ENCODE measurements around the gene DNM2. TPM values are rescaled to one million over a fixed set of nuclear protein-coding genes. Genes with fewer than 3 reads are reported as not detected.

DNM2 gene
- total RNA-seq, 1 donor, result 102 TPM

DNA sequence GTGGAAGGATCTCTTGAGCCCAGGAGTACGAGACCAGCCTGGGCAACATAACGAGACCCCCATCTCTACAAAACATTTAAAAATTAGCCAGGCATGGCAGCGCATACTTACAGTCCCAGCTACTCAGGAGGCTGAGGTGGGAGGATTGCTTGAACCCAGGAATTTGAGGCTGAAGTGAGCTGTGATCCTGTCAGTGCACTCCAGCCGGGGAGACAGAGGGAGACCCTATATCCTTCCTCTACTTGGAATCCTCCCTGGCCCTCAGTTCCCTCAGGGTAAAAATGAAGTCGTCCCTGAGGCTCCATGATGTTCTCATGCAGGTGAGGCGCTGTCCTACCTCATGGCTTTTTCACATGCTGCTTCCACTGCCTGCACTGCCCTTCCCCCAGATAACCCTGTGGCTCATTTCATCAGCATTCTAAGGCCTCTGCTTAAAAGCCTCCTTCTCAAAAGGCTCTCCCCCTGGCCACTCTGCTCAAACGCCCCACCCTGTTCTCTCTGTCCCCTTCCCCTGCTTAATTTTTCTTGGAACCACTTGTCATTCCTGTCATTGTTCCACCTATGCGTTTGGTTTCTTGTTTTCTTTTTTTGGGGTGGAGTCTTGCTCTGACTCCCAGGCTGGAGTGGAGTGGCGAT lies 19.2 kb downstream of the DNM2 start:
- Histone ChIP-seq H3K27ac (ENCODE audit: low read depth, low read length) (no peak overlapping the region), H3K36me3 (ENCODE audit: insufficient read depth, low read length) (no peaks in the 10 kb centered on the region), H3K4me1 (ENCODE audit: insufficient read depth, low read length) (no peaks in the 10 kb centered on the region), H3K27me3 (ENCODE audit: insufficient read depth, low read length) (no peaks in the 10 kb centered on the region), H3K9me3 (ENCODE audit: low read depth, low read length) (no peaks in the 10 kb centered on the region), H3K79me2 (ENCODE audit: insufficient read depth, low read length) (peaks cover 90% of the 10 kb centered on the region), H3K4me3 (ENCODE audit: insufficient read depth, low read length) (no peak overlapping the region), H4K20me1 (ENCODE audit: insufficient read depth, low read length) (peaks cover 41% of the 10 kb centered on the region), H3K4me2 (ENCODE audit: insufficient read depth, low read length) (no peak overlapping the region), H2AFZ (ENCODE audit: low read length) (no peak overlapping the region)
- DNase-seq (ENCODE audit: insufficient read length, low spot score, missing footprints), result peak; percentile 65
- TF ChIP-seq, protein P1, sequence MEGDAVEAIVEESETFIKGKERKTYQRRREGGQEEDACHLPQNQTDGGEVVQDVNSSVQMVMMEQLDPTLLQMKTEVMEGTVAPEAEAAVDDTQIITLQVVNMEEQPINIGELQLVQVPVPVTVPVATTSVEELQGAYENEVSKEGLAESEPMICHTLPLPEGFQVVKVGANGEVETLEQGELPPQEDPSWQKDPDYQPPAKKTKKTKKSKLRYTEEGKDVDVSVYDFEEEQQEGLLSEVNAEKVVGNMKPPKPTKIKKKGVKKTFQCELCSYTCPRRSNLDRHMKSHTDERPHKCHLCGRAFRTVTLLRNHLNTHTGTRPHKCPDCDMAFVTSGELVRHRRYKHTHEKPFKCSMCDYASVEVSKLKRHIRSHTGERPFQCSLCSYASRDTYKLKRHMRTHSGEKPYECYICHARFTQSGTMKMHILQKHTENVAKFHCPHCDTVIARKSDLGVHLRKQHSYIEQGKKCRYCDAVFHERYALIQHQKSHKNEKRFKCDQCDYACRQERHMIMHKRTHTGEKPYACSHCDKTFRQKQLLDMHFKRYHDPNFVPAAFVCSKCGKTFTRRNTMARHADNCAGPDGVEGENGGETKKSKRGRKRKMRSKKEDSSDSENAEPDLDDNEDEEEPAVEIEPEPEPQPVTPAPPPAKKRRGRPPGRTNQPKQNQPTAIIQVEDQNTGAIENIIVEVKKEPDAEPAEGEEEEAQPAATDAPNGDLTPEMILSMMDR (IDR thresholded peaks at IDR 0.05; ENCODE audit: extremely low read depth, low read depth, low read length), result no peak

DNA sequence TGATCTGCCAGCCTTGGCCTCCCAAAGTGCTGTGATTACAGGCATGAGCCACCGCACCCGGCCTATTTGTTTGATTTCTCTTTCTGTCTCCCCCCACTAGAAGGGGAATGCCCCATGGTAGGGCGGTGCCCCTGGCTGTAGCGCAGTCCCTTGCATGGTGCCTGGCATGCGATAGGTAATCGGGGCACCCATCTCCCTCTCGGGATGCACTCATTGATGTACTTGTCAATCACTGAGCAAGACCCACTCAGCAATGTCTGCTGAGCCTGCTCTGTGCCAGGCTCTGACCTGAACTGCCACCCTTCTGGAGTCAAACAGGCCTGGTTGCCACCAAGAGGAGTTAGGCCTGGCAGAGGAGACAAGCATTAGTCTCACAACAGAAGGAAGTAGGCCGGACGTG lies 19.8 kb downstream of the DNM2 start:
- Histone ChIP-seq H3K9me3 (ENCODE audit: low read depth, low read length) (no peaks in the 10 kb centered on the region), H4K20me1 (ENCODE audit: insufficient read depth, low read length) (peaks cover 48% of the 10 kb centered on the region), H3K27me3 (ENCODE audit: insufficient read depth, low read length) (no peaks in the 10 kb centered on the region), H3K4me1 (ENCODE audit: insufficient read depth, low read length) (no peaks in the 10 kb centered on the region), H2AFZ (ENCODE audit: low read length) (no peak overlapping the region), H3K27ac (ENCODE audit: low read depth, low read length) (no peak overlapping the region), H3K4me3 (ENCODE audit: insufficient read depth, low read length) (no peak overlapping the region), H3K79me2 (ENCODE audit: insufficient read depth, low read length) (peaks cover 90% of the 10 kb centered on the region), H3K36me3 (ENCODE audit: insufficient read depth, low read length) (no peaks in the 10 kb centered on the region), H3K4me2 (ENCODE audit: insufficient read depth, low read length) (no peak overlapping the region)
- DNase-seq (ENCODE audit: insufficient read length, low spot score, missing footprints), result no peak
- TF ChIP-seq, protein P1 (IDR thresholded peaks at IDR 0.05; ENCODE audit: extremely low read depth, low read depth, low read length), result no peak

DNA sequence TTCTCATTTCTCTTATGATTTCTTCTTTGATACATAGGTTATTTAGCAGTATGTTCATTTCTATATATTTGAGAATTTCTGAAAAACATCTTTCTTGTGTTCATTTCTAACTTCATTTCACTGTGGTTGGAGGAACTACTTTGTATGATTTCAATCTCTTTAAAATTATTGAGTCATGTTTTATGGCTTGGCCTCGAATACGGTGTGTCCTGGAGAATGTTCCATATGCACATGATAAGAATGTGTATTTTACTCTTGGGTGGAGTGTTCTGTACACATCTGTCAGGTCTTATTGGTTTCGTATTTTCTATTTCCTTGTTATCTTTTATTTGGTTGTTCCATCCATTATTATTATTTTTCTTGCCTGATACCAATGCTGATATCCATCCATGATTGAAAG lies 22.9 kb downstream of the DNM2 start:
- H3K79me2 ChIP-seq (ENCODE audit: insufficient read depth, low read length), result peaks cover 88% of the 10 kb centered on the region
- TF ChIP-seq, protein P1 (IDR thresholded peaks at IDR 0.05; ENCODE audit: extremely low read depth, low read depth, low read length), result no peak
- no peak overlapping the region for H2AFZ ChIP-seq (ENCODE audit: low read length)
- peaks cover 64% of the 10 kb centered on the region for H4K20me1 ChIP-seq (ENCODE audit: insufficient read depth, low read length)
- no peak for DNase-seq (ENCODE audit: insufficient read length, low spot score, missing footprints)
- H3K36me3 ChIP-seq (ENCODE audit: insufficient read depth, low read length), result no peaks in the 10 kb centered on the region
- no peaks in the 10 kb centered on the region for H3K9me3 ChIP-seq (ENCODE audit: low read depth, low read length)
- H3K4me3 ChIP-seq (ENCODE audit: insufficient read depth, low read length), result no peak overlapping the region
- no peaks in the 10 kb centered on the region for H3K27me3 ChIP-seq (ENCODE audit: insufficient read depth, low read length)
- H3K4me2 ChIP-seq (ENCODE audit: insufficient read depth, low read length), result no peak overlapping the region
- no peaks in the 10 kb centered on the region for H3K4me1 ChIP-seq (ENCODE audit: insufficient read depth, low read length)
- H3K27ac ChIP-seq (ENCODE audit: low read depth, low read length), result no peak overlapping the region

DNA sequence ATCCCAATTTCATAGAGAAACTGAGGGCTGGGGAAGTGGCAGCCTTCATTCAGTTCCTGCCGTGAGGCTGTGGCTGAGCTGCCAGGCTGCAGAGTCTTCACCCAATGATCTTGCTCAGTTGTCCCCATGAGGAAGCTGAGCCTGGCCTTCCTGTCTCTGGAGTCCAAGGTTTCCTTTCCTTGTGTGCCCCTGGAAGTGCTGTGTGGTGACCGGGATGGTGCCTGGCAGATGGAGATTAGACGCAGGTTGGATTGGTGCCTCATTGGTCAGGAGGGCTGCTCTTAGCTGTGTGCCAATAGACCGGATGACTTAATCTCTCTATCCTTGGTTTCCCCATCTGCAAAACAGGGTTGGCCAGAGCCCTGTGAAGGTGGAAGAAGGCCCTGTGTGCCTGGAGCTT lies 24.6 kb downstream of the DNM2 start:
- H3K4me1 ChIP-seq (ENCODE audit: insufficient read depth, low read length), result no peaks in the 10 kb centered on the region
- DNase-seq (ENCODE audit: insufficient read length, low spot score, missing footprints), result no peak
- TF ChIP-seq, protein P1 (IDR thresholded peaks at IDR 0.05; ENCODE audit: extremely low read depth, low read depth, low read length), result no peak
- no peak overlapping the region for H3K4me3 ChIP-seq (ENCODE audit: insufficient read depth, low read length)
- no peaks in the 10 kb centered on the region for H3K36me3 ChIP-seq (ENCODE audit: insufficient read depth, low read length)
- H3K27ac ChIP-seq (ENCODE audit: low read depth, low read length), result no peak overlapping the region
- no peak overlapping the region for H2AFZ ChIP-seq (ENCODE audit: low read length)
- H3K9me3 ChIP-seq (ENCODE audit: low read depth, low read length), result no peaks in the 10 kb centered on the region
- H4K20me1 ChIP-seq (ENCODE audit: insufficient read depth, low read length), result peaks cover 69% of the 10 kb centered on the region
- no peaks in the 10 kb centered on the region for H3K27me3 ChIP-seq (ENCODE audit: insufficient read depth, low read length)
- peaks cover 89% of the 10 kb centered on the region for H3K79me2 ChIP-seq (ENCODE audit: insufficient read depth, low read length)
- H3K4me2 ChIP-seq (ENCODE audit: insufficient read depth, low read length), result no peak overlapping the region

Measured in osteoblast (primary cell).